T-helper 9 cell (primary cell): ENCODE data around the gene KIF12.

ENCODE experiments used
- DNase-seq: peaks from one replicate; pipeline ENCODE4 v3.0.0-alpha.2; 2020

Gene KIF12

DNA sequence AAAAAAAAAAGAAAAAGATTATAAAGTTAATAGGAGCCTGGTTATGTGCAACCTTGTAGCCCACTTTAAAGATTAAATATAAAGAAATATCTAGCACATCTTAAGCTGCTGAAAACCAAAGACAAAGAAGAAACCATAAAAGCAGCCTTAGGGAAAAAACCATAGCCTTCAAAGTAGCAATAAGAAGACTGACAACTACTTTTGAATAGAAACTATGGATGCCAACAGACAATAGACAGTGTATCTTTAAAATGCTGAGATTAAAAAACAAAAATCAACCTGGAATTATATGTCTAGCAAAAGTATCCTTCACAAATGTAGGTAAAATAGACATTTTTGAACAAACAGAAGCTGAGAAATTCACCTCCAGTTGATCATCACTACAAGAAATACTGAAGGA is 3.4 kb upstream of the KIF12 start:
- DNase-seq = no peak

DNA sequence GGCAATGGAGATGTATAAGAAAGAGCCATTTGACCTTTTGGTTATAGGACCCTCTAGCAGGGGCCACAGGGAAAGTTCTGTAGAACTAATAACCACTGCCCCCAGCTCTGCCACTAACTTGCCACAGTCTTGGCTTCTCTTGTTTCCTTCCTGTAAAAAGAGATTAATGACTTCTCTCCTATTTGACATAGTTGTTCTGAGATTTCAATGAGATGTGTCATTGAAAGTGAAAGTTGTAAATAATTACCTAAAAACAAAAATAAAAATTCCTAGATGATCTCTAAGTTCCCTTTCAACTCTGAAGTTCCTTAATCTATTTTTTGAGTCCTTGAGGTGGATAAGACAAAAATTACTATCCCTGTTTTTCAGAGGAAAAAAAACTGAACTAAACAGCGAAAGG is 1.4 kb upstream of the KIF12 start:
- DNase-seq = no peak

DNA sequence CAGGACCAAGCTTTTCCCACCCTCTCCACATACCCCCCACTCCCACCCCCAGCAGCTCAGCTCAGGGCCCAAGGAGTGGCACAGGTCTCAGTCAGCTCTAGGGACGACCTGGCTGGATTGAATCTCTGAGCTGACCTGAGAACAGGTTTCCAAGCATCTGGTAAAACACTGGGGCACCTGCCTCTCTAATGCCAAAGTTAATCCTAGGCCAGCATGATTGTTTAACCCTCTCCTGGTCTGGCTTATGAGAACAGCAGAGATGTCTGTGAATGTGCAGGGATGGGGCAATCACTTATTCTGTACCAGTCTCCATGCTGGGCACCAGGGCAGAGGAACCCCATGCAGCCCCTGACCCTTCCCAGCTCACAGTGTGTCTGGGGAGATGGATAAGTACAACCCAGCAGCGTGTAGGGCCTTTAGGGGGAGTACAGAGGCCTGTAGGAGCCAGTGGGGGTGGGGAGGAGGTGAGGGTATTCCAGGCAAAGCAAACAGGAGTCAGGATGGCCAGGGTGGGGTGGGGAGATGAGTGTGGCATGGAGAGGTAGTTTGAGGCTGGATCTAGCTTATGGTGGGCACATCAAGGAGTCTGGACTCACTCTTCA is 678 bp upstream of the KIF12 start:
- DNase-seq = no peak

DNA sequence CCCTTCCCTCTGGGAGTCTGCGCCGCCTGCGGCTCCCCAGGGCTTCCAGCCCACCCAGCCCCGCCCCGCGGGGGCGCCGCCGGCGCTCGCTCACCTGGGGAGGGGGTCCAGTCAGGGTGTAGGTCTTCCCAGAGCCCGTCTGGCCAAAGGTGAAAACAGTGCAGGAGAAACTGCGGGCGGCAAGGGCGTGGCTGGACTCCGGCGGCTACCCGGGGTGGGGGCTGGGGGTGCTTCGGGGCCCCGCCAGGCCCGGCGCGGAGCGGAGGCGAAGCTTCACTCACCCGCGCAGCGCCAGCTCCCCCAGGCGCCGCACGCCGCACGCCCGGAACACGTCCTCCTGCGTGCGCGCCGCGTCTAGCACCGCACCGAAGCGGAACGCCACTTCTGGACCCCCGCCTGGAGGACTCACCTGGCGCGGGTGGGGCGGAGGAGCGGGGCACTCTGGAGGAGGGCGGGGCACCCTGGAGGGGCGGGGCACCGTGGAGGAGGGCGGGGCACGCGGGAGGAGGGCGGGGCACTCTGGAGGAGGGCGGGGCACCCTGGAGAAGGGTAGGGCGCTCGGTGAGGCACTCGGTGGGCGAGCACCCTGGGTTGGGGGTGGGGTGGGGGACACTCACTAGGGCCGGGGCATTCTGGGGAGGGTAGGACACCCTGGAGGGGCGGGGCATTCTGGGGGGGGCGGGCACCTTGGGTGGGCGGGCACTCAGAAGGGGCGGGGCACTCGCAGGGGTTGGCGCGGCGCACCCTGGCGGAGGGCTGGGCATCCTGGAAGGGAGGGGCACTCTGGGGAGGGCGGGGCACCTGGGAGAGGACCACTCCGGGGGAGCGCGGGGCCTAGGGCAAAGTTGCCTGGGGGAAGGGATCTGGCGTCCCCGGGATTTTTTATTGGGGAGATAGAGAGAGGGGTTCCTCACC is 814 bp downstream of the KIF12 start:
- no peak for DNase-seq

DNA sequence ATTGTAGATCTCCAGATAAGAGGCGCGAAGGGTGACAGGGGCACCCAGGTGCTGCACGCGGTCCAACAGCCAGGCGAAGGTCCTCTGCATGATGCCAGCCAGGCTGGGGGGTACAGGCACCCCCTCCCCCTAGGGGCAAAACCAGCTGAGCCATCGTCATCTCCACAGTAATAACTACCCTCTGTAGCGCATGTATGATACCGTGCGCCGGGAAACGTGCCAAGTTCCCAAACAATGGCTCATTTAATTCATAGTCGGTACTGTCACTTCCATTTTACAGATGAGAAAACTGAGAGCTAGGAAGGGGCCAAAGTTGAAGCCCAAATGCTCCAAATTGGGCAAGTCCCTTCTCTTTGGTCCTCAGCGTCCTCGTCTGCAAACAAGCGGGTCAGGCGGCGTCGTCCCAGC is 1.5 kb downstream of the KIF12 start:
- DNase-seq = no peak

DNA sequence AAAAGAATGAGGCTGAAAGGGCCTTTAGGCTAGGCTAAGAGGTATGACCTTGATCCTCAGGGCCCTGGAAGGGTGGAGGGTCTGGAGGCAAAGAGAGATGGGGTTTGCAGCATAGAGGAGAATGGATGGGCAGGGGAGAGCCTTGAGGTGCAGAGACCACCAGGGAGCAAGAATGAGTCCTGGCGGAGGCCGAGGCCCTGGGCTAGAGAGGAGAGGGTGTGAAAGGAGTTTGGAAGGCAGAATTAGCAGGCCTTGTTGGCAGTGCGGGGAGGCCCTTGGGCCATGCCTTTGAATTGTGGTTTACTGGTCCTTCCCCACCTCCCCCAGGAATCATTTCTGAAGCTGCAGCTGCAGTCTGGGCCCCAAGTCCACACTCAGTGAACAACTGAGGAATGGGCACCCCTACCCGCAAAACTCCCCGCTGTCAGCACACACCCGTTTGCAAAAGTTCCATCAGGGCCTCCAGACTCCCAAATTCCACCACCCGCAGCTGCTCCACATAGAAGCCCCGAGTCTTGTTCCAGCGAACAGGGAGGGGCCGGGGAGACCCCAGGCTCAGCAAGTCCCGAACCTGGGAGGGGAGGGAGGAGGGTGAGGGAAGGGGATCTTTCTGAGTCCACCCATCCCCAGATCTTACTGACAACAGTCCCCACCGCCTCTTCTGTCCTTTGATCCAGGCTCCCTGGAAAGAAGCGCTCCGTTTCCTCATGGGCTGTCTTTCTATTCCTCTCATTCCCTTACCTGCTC is 2.1 kb downstream of the KIF12 start:
- DNase-seq = no peak

DNA sequence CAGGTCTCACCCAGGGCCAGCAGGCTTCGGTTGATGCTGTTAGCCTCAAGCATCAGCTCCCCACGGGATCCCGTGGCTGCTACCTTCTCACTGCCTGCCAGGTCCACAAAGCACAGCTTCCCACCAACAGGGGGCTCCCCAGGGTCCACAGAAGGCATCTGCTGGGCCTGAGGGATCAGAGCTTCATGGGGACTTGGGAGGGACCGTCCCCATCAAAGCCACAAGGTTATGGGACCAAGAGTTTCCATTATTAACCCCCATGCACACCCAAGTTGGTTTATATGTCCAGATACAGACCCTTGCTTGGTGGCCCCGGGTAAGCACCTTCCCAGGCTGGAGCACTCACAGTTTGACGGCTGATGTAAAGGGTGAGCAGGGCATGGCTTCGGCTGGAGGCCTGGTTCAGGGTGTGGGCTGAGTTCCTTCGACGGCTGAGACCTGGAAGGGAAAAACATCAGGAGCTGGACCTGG is 3.0 kb downstream of the KIF12 start:
- no peak for DNase-seq

DNA sequence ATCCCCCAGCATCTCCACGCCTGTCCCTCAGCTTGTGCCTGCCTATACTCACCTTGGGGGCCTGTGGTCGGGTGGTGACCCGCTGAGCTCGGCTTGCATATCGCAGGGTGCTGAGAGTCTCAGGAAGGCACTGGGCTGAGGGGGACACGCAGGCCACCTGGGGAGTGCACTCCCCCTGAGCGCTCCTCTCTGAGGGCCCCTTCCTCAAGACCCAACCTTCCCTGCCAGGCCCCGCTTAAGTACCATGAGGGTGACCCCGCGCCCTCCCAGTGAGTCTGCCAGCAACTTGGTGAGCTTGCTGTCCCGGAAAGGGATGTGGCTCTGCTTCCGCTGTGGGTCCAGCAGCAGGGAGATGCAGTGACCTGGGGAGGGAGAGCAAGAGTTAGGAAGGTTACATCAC is 4.1 kb downstream of the KIF12 start:
- no peak for DNase-seq

DNA sequence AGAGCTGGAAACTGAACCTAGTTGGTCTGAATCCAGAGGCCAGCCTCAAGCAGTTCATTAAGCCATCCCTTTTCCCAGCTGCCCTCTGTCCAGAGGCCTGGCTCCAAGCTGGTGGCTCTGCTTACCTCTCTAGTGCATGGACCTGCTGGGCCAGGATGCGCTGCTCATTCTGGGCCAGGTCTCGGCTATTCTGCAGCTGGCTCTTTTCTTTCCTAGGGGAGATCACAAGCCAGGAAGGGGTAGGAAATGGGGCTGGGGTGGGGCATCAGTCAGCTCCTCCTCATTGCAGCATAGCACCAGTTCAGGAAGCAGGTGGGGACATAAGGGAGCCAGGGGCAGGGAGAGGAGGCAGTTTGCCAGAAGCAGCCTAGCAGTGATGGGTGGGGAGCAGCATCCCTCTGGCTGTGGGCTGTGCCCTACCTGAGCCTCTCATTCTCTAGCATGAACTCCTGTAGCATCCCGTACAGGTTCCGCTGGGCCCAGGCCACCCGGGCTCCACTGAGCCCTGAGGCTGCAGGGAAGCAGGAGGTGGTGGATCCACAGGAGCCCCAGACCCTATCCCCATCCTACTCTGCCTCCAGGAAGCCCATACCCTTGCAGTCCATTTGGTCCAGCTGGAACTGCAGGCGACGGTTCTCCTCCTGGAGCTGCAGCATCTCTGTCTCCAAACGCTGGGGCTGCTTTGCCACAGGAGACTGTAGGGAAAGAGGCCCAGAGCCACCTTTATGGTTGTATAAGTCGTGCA is 5.2 kb downstream of the KIF12 start:
- no peak for DNase-seq

DNA sequence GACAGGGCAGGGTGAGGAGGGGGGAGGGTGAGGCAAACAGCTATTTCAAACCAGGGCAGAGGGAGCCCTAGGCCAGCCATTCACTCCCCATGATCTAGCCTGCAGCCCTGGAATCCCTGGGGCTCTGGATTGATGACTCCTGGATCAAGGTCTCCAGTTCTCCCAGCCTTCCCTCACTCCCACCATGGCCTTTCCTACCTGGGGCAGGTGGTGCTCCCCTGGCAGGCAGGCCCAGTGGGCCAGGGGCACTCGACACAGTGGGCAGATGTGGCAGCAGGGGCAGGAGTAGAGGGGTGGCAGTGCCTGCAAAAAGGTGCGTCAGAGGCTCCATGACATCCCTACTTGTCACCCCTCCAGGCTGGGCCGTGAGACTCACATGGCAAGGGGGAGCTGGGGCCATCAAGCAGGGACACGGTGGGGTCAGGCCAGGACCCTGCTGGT is 6.0 kb downstream of the KIF12 start:
- no peak for DNase-seq

DNA sequence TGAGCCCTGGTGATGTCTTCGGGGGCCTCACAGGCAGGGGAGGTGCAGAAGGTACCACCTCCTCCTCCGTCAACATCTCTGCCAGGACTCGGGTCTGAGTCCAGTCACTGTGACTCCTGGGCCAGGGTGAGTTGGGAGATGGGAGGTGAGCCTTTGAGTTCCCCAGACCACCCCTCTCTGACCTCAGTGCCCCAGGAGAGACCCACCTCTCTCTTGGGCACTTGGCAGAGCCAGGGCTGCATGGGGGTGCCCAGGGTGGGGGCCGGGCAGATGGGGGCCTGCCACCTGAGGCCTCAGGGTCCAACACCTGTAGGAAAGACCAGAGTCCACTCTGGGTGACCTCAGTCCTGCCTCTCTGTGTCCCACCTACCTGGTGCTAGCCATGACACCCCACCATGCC is 6.8 kb downstream of the KIF12 start:
- DNase-seq = no peak

DNA sequence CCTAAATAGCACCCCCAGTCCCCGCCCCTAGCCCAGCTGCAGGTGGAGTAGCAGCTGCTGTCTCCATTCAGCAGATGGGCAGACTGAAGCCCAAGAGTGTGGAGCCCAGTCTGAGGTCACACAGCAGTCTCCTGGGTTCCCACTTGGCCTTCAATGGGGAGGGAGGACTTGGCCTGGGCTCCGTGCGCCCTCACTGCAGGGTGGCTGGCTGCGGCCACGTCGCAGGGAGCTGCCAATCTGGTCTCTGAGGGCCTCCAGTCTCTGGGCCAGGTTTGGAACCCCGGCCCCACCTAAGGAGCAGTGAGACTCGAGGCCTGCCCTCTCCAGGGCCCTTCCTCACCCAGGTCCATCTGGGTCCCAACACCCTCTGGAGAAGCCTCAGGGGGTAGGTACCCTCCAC is 7.4 kb downstream of the KIF12 start:
- DNase-seq = no peak

DNA sequence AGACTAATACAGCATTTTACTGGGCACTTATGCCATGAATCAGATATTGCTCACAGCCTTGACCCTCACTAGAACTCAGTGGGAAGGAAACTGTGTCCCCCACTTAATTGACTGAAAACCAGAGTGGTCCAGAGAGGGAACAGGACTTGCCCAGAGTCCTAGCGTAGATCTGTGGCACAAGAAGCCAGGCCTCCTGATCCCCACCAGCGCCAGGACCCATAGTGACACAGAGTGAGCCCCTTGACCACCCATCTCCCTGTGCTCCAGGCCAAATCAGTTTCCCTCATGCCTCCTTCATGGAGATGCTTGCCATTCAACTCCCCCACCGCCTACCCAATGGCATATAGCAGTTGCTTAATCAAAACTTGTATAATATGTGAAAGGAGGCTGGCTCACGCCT is 8.3 kb downstream of the KIF12 start:
- no peak for DNase-seq

DNA sequence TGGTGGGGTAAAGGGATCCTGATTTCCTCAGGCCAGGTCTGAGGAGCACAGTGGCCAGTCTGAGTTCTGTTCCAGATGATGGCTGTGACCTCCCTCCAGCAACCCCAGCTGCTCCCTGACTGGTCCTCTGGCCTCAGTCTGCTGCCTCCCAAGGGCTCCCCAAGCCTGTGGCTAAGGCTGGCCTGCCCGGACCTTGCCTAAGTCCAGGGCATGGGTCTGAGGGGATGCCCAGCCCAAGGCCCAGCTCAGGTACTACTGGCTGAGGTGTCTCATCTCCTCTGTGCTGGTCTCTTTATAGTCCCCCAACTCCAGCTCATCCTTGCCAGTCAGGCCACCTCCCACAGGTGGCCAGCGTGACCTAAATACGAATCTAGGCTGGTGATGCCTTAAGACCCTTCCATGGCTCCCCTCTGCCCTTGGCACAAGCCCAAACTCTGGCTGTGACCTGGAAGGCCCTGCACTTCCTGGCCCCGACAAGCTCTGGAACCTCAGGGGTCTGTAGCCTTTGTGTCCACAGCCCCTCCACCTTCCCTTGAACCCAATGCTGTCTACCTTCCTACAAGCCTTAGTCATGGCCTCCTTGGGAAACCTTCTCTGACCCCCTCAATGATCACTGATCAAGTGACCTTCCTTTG is 9.8 kb downstream of the KIF12 start:
- DNase-seq = no peak

DNA sequence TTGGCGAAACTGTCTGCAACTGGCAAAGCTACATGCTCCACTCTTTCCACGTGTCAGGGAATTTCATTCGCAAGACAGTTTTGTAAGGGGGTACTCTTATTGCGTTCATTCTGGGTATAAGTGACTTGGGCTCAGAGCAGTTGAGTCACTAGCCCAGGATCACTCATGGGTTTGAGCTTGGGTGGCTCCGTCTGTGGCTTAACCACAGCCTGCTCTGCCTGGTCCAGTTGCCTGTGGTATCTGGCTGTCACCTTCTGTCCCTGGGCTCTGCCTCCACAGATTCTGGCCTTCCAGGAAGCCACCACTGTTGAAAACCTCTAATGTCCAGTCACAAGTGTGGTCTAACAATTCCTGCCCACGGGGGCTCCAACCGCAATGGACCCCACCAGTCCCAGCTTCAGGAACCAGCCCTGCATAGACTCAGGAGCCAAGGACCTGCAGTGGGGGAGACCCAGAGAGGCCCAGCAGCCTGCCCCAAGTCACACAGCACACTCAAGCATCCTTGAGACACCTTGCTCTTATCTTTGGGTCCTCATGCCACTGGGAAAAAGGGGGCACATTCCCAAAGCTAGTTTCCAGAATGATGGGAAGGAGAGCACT is 10.4 kb downstream of the KIF12 start:
- no peak for DNase-seq

DNA sequence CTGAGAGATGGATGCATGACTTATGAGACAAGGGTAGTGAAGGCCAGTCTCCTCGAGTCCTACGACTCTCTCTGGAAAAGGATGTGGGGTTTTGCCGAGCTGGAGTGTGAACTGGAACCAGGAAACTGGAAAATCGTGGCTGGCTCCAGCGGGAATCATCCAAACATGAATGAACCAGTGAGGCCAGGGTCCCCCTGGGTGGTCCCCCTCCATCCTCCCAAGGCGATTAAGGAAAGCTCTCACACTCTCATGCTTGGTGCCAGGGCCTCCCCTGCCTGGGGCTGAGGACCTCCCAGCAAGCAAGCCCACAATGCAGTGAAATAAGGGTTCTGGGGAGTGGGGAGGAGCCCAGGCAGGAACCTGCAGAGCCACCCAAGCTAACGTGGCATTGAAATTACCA is 11.4 kb downstream of the KIF12 start:
- DNase-seq = no peak

DNA sequence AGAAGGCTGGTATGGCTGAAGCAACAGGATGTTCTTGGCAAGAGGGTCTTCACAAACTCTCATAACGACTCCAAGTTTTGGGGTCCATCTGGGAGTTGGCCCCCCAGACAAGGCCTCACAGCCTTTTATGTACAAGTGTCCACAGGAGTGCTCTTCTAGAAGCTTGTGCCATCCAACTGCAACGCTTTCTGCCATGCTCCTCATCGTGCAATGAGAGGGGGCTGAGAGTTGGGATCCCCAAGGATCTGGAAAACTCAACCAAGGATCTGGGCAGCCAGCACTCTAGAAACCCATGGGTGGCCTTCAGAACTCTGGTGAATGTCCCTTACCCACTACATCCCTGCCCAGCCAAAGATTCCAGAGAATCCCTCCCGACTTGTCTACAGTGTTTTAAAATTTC is 12.5 kb downstream of the KIF12 start:
- no peak for DNase-seq

DNA sequence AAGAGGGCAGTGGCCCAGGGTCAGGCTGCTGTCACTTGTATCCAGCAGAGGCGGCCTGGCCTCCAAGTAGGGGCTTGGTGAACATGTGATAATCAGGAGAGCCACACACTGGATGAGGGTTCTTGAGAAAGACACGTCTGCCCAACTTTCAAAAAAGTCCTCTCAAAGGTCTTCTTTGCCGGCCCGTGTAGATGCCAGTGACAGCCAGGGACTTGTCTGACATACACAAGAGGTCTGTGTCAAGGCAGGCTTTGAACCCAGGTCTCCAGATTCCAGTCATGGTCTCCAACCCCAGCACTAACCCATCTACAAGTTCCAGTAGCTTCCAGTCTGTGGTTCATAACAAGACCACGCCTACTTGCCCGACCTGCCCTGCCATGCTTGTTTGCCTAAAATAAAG is 13.1 kb downstream of the KIF12 start:
- DNase-seq = no peak

DNA sequence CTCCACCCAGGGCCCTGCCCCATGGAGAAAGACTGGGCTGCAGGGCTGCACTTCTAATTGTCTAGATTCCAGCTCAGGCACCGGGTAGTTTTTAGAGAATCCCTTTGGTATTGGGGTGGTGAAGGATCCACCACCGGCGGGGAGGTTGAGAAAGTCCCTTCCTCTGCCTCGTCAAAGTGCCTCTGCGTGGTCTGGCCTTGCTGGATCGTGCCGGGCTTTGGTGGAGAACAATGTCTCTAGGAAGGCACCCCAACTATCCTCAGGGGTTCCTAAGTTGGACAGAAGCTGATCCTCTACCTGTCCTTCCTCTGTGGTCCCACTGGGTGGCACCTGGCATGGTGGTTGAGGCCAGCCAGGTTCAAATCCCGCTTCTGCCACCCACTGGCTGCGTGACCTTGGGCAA is 13.7 kb downstream of the KIF12 start:
- DNase-seq = no peak

DNA sequence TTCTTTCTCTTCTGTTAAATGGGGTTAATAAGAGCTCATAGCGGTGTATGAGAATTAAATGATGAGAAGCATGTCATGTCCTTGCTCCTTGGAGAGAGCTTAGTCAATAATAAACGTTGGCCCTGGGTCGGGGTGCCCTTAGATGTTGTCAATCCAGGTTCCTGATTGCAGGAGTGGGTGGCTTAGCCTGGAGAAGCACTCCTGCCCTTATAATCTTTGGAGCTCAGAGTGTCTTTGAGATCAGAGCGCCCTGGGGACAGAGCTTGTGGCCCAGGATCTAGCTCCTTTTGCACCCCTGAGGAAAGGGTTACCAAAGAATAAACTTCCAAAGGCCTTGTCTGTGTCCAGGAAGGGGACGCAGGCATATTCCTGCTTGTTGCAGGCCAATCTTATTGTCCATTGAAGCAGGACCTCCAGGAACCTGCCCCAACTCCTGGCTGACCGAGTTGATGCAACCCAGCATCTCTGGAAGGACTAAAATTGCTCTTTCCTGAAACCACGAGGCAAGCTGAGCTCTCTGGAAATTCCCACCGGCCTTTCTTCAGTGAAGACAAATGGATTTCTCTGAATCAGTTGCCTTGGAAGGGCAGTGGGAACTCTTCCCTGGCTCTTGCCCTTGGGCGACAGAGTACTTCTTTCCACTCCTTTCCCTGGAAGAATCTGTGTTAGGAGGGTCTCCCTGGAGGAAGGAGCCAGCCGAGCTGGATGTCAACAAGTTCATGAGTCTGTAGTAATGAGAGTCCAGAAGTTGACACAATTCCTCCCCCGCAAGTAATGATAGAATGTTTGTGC is 14.6 kb downstream of the KIF12 start:
- DNase-seq = no peak

DNA sequence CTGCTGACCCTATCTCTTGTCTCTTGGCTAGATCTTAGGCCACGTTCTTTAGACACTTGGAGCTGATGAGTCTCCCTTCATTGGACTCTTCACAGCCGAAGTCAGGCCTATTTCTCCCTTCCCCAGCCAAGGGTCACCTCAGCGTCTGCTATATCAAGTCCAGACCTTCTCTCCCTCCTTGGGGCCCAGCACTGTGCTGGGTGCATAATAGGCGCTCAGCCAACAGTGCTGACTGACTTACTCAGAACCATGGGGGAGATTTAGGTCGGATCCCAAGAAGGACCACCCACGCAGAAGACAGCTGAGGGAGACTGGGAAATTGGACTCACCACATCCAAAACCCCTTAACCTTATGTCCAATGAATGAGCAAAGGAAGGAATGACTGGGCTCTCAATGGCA is 15.4 kb downstream of the KIF12 start:
- DNase-seq = no peak
